DND-41 (cell line): Measurements from ENCODE around the gene UBE2L6.

Experiments used
- EZH2 ChIP-seq: IDR thresholded peaks from 3 replicates; pipeline ENCODE4 v1.6.1; 2012; ENCODE audit warnings: borderline replicate concordance, low read depth, mild to moderate bottlenecking, moderate library complexity, low read length, inconsistent platforms; ENCODE audit not compliant: severe bottlenecking
- TF ChIP-seq, protein P1 (sequence below): IDR thresholded peaks from 2 replicates; pipeline ENCODE4 v1.5.1; 2012; ENCODE audit warnings: borderline replicate concordance, low read length, moderate library complexity, mild to moderate bottlenecking; ENCODE audit not compliant: poor library complexity, severe bottlenecking; ENCODE audit errors: extremely low read depth

DNA sequence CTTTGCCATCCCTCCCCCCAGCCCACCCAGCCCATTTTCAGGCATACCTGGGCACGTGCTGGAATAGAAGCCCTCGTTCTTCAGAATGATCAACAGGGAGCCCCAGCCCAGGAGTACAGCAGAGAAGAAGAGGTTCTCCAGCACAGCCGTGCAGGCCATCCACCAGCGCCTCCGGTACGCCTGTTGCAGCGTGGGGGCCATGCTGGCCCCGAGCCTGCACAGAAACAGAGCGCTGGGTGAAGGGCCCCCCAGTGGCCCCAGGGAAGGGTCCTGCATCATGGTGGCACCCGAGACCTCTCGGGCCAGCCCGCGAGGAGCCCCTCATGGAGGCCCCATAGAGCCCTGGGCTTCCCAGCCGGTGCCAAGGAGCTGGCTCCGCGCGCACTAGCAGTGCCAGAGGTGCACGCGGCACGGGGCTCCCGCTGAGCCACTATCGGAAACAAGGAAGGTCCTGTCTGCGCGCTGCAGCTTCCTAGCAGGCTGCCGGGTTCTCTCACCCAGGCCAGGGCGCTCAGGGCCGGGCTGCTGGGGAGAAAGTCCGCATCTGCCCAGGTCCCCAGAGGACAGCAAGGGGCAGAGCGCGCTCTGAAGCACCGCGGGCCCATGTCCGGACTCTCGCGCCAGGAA lies 53.4 kb downstream of the UBE2L6 start:
- TF ChIP-seq, protein P1, sequence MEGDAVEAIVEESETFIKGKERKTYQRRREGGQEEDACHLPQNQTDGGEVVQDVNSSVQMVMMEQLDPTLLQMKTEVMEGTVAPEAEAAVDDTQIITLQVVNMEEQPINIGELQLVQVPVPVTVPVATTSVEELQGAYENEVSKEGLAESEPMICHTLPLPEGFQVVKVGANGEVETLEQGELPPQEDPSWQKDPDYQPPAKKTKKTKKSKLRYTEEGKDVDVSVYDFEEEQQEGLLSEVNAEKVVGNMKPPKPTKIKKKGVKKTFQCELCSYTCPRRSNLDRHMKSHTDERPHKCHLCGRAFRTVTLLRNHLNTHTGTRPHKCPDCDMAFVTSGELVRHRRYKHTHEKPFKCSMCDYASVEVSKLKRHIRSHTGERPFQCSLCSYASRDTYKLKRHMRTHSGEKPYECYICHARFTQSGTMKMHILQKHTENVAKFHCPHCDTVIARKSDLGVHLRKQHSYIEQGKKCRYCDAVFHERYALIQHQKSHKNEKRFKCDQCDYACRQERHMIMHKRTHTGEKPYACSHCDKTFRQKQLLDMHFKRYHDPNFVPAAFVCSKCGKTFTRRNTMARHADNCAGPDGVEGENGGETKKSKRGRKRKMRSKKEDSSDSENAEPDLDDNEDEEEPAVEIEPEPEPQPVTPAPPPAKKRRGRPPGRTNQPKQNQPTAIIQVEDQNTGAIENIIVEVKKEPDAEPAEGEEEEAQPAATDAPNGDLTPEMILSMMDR: no peak
- TF ChIP-seq EZH2: no peak
